Mammary epithelial cell (primary cell): ENCODE results near the gene RABAC1.

Source experiments
- EZH2 ChIP-seq: IDR thresholded peaks from 2 replicates; pipeline ENCODE4 v1.6.1; 2012; ENCODE audit warnings: low read length, inconsistent platforms, borderline replicate concordance
- TF ChIP-seq, protein P1 (sequence below), 2 donors: IDR thresholded peaks in 1 of 2; conservative IDR thresholded peaks in 1 of 2; 2 replicates each; pipeline ENCODE4 v1.5.1; 2011 to 2012; ENCODE audit warnings: inconsistent platforms in 2 of 2, low read length in 2 of 2, mild to moderate bottlenecking in 2 of 2, control low read depth in 1 of 2, low read depth in 1 of 2; ENCODE audit not compliant: insufficient read depth in 1 of 2; ENCODE audit errors: extremely low read depth in 1 of 2

DNA sequence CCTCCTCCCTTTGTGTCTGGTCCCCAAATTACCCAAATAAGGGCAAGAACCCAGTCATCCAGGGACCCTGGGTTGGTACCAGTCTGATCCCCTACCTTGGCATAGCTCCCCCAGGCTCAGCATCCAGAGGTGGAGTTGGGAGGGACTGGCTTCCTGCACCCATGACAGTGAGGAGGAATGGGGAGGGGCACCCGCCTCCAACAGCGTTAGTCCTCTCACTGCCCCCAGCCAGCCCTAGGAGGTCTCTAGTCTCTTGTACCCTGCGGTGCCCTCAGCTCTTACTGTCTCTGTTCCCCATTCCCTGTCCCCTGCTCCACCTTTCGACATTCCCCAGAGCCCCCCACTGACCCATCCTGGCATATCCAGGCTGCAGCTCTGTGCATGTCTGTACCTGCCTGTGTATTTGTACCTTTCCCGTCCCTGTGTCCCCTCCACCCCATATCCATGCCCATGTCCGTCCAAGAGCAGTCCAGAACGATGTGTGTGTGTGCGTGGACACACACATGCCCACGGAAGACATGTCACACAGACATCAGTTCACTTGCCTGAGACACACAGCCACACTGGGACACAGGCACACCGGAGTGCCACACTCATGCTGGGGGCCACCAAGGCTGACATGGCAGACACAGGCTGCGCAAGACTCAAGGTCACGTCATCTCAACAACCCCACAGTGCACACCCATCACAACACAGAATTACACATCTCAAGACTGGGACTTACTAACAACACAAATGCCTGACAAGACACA, 48.7 kb downstream of the RABAC1 start:
- TF ChIP-seq, protein P1, sequence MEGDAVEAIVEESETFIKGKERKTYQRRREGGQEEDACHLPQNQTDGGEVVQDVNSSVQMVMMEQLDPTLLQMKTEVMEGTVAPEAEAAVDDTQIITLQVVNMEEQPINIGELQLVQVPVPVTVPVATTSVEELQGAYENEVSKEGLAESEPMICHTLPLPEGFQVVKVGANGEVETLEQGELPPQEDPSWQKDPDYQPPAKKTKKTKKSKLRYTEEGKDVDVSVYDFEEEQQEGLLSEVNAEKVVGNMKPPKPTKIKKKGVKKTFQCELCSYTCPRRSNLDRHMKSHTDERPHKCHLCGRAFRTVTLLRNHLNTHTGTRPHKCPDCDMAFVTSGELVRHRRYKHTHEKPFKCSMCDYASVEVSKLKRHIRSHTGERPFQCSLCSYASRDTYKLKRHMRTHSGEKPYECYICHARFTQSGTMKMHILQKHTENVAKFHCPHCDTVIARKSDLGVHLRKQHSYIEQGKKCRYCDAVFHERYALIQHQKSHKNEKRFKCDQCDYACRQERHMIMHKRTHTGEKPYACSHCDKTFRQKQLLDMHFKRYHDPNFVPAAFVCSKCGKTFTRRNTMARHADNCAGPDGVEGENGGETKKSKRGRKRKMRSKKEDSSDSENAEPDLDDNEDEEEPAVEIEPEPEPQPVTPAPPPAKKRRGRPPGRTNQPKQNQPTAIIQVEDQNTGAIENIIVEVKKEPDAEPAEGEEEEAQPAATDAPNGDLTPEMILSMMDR (conservative IDR thresholded peaks at IDR 0.05 in 1 of 2, IDR thresholded peaks at IDR 0.05 in 1 of 2; ENCODE audit: extremely low read depth in 1 of 2, insufficient read depth in 1 of 2, low read depth in 1 of 2, low read length in 2 of 2) = no peak
- TF ChIP-seq EZH2 = no peak
